Stimulated activated CD4-positive, alpha-beta T cell treated with anti-CD3 and anti-CD28 coated beads, Interleukin-1b, Interleukin-23, amount 100 ng/mL, for 4 hours (primary cell): ENCODE data around the gene ZNF557.
A peak's percentile ranks its signal among the peaks of the same experiment; 100 is the strongest.

Experiments
- DNase-seq, 2 donors: peaks; one replicate each; pipeline ENCODE4 v3.0.0-alpha.2; 2020; ENCODE audit warnings: low read depth in 2 of 2

Gene ZNF557

GRCh38 chr19:7074705-7075282 lies 5.3 kb downstream of the ZNF557 start:
- no peak for DNase-seq

- DNase-seq, result no peak
Measured at GRCh38 chr19:7076151-7076550, 6.6 kb downstream of the ZNF557 start.

- no peak for DNase-seq
Measured at GRCh38 chr19:7078008-7078407, 8.5 kb downstream of the ZNF557 start.

DNA sequence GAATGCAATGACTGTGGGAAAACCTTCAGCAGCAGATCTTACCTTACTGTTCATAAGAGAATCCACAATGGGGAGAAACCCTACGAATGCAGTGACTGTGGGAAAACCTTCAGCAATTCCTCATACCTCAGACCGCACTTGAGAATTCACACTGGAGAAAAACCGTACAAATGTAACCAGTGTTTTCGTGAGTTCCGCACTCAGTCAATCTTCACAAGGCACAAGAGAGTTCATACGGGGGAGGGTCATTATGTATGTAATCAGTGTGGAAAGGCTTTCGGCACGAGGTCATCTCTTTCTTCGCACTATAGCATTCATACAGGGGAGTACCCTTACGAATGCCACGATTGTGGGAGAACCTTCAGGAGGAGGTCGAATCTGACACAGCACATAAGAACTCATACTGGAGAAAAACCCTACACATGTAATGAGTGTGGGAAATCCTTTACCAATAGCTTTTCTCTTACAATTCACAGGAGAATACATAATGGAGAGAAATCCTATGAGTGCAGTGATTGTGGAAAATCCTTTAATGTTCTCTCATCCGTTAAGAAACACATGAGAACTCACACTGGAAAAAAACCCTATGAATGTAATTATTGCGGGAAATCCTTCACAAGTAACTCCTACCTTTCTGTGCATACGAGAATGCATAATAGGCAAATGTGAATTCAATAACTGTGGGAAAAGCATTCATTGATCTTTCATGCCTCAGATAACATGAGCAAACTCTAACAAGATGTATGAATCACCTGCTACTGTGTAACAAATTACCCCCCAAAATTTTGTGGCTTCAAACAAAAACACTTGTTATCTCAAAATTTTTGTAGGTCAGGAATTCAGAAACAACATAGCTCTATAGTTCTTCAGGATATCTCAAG lies 13.8 kb downstream of the ZNF557 start:
- DNase-seq, result no peak

GRCh38 chr19:7088999-7089398 lies 19.5 kb downstream of the ZNF557 start:
- DNase-seq, result no peak

DNA sequence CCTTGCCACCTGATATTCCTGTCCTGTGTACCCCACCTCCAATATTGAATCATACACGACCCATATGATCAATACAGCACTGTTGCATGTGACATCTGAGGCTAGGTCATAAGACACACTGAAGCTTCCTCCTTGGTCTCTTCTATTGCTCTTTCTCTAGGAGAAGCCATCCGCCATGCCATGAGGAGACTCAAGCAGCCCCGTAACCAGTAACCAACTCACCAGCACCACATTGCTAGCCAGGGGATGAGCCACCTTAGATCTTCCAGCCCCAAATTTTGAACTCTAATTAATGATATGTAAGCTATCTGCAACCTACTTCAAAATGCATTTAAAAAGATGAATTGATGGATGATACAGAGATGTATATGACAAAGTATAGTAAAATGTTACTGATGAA lies 28.6 kb downstream of the ZNF557 start:
- DNase-seq, result no peak

DNA sequence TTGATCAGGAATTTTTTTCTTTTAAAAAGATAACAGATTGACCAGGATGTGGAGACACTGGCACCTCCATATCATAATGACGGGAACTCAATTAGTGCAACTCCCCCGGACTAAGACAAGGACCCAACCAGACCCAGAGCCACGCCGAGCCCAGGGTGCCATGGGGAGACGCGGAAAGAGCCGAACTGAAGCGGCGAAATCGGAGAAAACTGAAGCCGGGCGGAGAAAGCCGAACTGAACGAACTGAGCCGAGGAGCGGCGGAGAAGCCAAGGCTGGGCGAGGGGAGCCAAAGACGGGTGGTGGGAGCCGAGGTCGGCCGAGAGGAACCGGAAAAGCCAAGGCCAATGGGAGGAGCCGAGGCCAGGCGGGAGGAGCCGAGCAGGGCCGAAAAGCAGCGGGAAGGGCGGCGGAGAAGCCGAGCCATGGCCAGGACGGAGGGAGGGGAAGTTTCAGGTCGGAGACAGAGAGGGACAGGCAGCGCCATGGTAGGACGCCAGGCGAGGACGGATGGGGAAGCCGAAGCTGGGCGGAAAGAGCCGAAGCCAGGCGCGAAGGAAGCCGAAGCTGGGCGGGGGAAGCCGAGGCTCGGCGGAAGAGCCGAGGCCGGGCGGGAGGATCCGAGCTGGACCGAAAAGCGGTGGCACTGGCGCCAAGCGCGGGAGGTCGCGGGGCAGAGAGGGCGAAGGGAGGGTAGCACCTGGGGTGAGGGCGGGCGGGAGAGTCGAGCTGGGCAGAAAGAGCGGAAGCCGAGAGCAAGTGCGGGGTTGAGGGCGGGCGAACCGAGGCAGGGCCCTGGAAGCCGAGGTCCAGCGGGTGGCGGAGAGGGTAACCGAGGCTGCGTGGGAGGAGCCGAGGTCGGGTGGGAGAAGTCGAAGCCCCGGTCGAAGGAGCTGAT lies 29.4 kb downstream of the ZNF557 start:
- DNase-seq, result peak; percentile 75 to 87

DNA sequence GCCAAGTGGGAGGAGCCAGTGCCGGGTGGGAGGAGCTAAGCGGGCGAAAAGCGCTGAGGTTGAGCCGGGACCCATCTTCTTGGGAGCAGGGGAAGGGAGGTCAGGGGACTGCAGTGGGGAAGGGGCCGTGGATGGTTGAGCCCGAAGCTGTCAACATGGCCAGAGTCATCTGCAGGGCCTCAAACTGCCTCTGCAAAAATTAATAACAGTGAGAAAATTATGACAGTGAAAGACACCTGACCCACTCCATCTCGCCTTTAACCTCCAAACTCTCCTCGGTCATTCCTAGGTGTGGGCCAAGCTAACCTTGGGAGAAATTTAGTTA lies 30.1 kb downstream of the ZNF557 start:
- DNase-seq, result peak in 1 of 2 donors; percentile 75

GRCh38 chr19:7101498-7102253 lies 32.2 kb downstream of the ZNF557 start:
- no peak for DNase-seq

GRCh38 chr19:7104747-7105447 lies 35.4 kb downstream of the ZNF557 start:
- no peak for DNase-seq

DNA sequence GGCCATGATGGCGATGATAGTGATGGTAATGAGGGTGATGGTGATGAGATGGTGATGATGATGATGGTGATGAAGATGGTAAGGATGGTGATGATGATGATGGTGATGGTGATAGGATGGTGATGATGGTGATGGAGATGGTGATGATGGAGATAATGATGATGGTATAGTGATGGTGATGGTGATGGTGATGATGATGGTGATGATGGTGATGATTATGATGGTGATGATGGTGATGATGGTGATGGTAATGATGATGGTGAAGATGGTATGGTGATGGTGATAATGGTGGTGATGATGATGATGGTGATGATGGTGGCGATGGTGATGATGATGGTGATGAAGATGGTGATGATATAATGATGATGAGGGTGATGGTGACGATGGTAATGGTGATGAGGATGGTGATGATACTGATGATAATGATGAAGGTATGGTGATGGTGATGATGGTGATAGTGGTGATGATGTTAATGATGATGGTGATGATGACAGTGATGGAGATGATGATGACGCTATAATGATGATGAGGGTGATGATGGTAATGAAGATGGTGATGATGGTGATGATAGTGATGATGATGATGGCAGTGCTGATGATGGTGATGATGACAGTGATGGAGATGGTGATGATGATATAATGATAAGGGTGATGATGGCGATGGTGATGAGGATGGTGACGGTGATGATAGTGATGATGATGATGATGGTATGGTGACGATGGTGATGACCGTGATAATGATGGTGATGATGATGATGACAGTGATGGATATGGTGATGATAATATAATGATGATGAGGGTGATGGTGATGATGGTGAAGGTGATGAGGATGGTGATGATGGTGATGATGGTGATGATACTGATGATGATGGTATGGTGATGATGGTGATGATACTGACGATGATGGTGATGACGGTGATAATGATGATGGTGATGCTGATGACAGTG lies 37.5 kb downstream of the ZNF557 start:
- DNase-seq, result no peak

DNA sequence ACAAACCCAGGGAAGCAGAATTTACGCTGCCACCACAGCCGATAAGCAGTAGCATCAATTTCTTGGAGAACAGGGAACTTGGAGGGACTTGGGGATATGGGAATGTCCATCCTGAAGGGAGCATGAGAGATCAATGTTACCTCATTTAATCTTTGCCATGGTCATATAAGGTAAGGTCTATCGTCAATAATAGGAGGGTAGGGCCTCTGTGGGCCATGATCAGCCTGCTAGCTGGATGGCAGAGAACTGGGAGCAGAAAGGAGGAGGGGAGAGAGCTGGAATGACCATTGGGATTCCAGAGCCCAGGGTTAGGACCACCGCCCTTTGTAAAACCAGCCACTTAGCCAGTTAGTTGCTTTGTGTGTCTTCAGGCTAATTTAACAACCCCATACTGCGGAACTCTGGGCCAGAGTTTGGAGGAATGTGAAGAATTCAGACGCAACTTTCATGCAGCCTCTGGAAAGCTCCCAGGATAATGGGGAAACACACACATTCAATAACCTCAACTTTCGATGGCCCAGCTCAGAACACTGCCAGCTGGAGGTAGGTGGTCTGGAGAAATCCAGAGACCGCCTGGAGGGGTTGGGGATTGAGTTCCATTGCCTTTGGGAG lies 40.3 kb downstream of the ZNF557 start:
- no peak for DNase-seq

GRCh38 chr19:7112675-7113074 lies 43.2 kb downstream of the ZNF557 start:
- no peak for DNase-seq

- DNase-seq, result no peak
Measured at GRCh38 chr19:7113233-7113632, 43.7 kb downstream of the ZNF557 start.

DNA sequence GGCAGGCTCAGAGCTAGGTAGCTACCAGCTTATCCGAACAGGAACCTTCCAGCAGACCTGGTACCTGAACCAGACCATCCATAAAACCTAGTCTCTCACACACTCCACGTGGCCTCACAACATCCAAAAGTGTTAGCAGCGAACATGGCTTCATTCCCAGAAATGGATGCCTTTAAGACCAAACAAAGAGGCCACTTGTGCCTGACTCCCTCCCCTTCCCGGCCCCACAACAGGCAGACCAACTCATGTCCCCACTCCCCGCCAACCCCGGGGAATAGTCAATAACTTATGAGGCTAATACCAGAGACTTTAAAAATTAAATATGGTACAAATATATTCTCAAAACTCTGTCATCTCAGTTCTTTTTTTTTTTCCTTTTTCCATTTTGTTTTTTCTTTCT lies 46.2 kb downstream of the ZNF557 start:
- no peak for DNase-seq

DNA sequence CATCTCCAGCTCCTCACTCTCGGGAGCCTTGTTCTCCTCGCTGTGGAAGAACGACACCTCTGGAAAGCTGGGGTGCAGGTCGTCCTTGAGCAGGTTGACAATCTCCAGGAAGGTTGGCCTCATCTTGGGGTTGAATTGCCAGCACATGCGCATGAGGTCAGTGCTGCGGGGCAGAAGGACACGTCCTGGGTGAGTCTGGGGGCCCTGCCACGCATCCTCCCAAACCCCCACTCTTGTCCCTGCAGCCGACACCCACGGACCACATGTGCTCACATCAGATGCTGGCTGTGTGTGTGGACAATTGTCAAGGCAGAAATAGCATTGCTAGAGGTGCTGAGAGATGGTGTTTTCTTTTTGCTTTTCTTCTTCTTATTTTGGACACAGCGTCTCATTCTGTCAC lies 47.7 kb downstream of the ZNF557 start:
- DNase-seq, result no peak

DNA sequence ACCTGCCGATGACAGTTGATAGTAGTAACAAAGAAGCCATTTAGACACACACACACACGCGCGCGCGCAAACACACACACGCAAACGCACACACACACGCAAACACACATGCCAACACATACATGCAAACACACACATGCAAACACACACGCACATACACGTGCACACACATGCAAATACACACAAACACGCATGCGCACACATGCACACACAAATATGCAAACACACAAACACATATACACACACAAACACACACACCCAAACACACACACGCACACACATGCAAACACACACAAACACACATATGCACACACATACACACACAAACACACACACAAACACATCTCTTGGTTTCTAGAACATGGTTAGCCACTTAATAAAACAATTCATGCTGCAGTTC lies 50.1 kb downstream of the ZNF557 start:
- DNase-seq, result no peak

DNA sequence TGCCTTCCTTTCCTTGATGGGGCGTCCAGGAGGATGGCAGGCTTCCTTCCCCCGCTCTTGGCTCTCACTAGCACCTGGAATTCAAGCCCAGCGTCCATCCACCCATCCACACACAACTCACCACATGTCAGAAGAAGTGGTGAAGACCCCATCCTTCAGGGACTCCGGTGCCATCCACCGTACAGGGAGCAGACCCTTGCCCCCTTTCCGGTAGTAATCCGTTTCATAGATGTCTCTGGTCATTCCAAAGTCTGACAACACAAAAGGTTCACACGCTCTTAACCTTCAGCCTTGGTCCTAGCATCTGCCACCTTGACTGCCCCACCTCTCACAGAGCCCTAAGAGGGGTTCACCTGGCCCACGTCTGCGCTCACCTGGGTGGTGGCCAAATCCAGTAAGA lies 51.0 kb downstream of the ZNF557 start:
- no peak for DNase-seq

GRCh38 chr19:7122701-7123100 lies 53.2 kb downstream of the ZNF557 start:
- no peak for DNase-seq

GRCh38 chr19:7124782-7125181 lies 55.3 kb downstream of the ZNF557 start:
- DNase-seq, result no peak
